OCI-LY7 (cell line): Measurements from ENCODE around the gene TBC1D8.
"Not testable (repeated sequence)": the region's sequence is repeated elsewhere in the genome, so short reads cannot be mapped to it uniquely, and the experiment has no call there.

Experiments used
- CTCF ChIP-seq: fragments of 200-600 bp; sonication (generic); conservative IDR thresholded peaks from 2 replicates; pipeline ENCODE4 v1.5.1; 2014; ENCODE audit warnings: mild to moderate bottlenecking, antibody characterized with exemption, low read length, moderate library complexity, mixed read lengths
- EZH2phosphoT487 ChIP-seq: fragments of 200-600 bp; sonication (generic); IDR thresholded peaks from 2 replicates; pipeline ENCODE4 v1.6.1; 2018; ENCODE audit warnings: low read depth, borderline replicate concordance, mild to moderate bottlenecking, mixed run types, antibody characterized with exemption, low read length, moderate library complexity, mixed read lengths

- TF ChIP-seq CTCF, EZH2phosphoT487: not testable (repeated sequence)
These were observed 100.3 kb downstream of the TBC1D8 start for GRCh38 chr2:101050886-101051285.
